ENCODE measurements around the gene GM2A. TPM values are rescaled to one million over a fixed set of nuclear protein-coding genes. Genes with fewer than 3 reads are reported as not detected.

Gene GM2A
- total and polyA plus RNA-seq, 4 donors, result 31.3 to 78.7 (median 38.1) TPM

DNA sequence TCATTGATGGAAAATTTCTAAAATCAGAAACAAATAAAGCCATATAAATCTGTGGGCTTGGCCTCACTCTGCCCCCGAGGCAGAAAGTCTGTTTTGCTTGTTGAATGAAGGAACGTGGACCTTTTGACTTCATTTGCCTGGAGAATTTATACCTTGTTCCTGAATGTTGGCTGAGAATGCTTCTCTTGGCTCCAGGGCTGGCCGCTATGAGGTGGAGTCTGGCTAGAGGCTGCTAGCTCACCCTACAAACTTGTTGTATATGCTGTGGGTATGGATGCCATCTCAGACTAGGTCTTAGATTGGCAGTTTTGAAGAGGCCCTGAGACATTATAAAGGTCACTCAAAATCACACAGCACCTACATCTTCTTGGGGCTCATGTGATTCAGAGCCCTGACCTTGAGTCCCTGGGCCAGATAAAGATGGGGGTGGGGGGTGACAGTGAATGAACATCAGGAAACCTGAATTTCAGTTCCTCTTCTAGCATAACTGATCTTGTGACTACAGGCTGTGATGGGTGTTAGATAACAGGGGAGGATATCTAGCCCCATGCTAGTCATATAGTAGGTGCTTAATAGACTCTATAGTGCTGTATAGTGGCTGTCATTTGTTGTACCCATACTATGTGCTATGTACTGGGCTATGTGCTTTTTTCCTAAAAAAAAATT, 2.8 kb downstream of the GM2A start:
- Histone ChIP-seq H3K9me3 (ENCODE audit: control insufficient read depth in 4 of 4, insufficient read depth in 3 of 4, low read length in 3 of 4) (no peaks in the 10 kb centered on the region), H3K36me3 (ENCODE audit: control insufficient read depth in 4 of 4, insufficient read depth in 4 of 4, low read length in 4 of 4) (peaks cover 0 to 3% (median 1%) of the 10 kb centered on the region in 4 donors), H3K4me3 (no peak overlapping the region), H3K4me1 (ENCODE audit: control insufficient read depth in 5 of 5, insufficient read depth in 5 of 5, low read length in 5 of 5) (peaks cover 6 to 11% (median 7%) of the 10 kb centered on the region in 5 donors), H3K9ac (ENCODE audit: insufficient read depth in 1 of 2, low read length in 2 of 2) (no peak overlapping the region), H3K27ac (ENCODE audit: low read depth in 1 of 2, low read length in 1 of 2) (no peak overlapping the region), H3K27me3 (ENCODE audit: control insufficient read depth in 3 of 3, insufficient read depth in 3 of 3, low read length in 2 of 3) (no peaks in the 10 kb centered on the region)
- DNase-seq, result no peak
- WGBS, 2 donors, result 85 to 94% methylated on average over 3 of the region's 3 CpGs
- ATAC-seq (ENCODE audit: insufficient read depth, low FRiP score), result no peak
- TF ChIP-seq CTCF (IDR thresholded peaks at IDR 0.05; ENCODE audit: control extremely low read depth, extremely low read depth), result no peak

DNA sequence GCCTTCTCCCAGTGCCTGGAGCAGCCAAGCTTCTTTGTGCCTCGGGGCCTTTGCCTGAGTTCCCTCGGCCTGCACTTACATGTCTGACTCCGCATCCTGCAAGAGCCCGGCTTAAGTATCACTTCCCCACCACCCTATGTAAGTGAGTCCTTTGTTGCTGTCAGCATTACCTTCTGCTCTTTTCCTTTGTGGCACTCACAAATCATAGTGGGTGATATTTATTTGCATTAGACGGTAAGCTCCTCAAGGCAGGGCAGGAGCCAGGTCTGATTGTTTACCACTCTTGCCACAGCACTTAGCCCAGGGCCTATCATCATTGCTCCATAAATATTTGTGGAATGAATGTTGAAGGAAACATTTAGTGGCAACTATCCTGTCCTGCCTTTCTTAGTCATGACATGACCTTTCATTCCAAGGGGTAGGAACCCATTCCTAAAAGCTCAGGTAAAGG, 4.8 kb downstream of the GM2A start:
- peaks cover 5 to 11% (median 7%) of the 10 kb centered on the region in 5 donors for H3K4me1 ChIP-seq (ENCODE audit: control insufficient read depth in 5 of 5, insufficient read depth in 5 of 5, low read length in 5 of 5)
- no peaks in the 10 kb centered on the region for H3K9me3 ChIP-seq (ENCODE audit: control insufficient read depth in 4 of 4, insufficient read depth in 3 of 4, low read length in 3 of 4)
- no peak overlapping the region for H3K4me3 ChIP-seq
- WGBS, 2 donors, result 65 to 74% methylated on average over 5 of the region's 5 CpGs
- peaks cover 0 to 7% (median 1%) of the 10 kb centered on the region in 4 donors for H3K36me3 ChIP-seq (ENCODE audit: control insufficient read depth in 4 of 4, insufficient read depth in 4 of 4, low read length in 4 of 4)
- H3K27me3 ChIP-seq (ENCODE audit: control insufficient read depth in 3 of 3, insufficient read depth in 3 of 3, low read length in 2 of 3), result no peaks in the 10 kb centered on the region
- H3K27ac ChIP-seq (ENCODE audit: low read depth in 1 of 2, low read length in 1 of 2), result no peak overlapping the region
- DNase-seq, result no peak
- ATAC-seq (ENCODE audit: insufficient read depth, low FRiP score), result no peak
- TF ChIP-seq CTCF (IDR thresholded peaks at IDR 0.05; ENCODE audit: control extremely low read depth, extremely low read depth), result no peak
- H3K9ac ChIP-seq (ENCODE audit: insufficient read depth in 1 of 2, low read length in 2 of 2), result no peak overlapping the region

GRCh38 chr5:151258201-151258611, 5.2 kb downstream of the GM2A start:
- WGBS, 2 donors, result 56 to 83% methylated on average over 7 of the region's 7 CpGs
- DNase-seq, result no peak
- no peak for TF ChIP-seq CTCF (IDR thresholded peaks at IDR 0.05; ENCODE audit: control extremely low read depth, extremely low read depth)
- H3K4me1 ChIP-seq (ENCODE audit: control insufficient read depth in 5 of 5, insufficient read depth in 5 of 5, low read length in 5 of 5), result peaks cover 5 to 11% (median 7%) of the 10 kb centered on the region in 5 donors
- no peak overlapping the region for H3K9ac ChIP-seq (ENCODE audit: insufficient read depth in 1 of 2, low read length in 2 of 2)
- no peak overlapping the region for H3K4me3 ChIP-seq
- H3K36me3 ChIP-seq (ENCODE audit: control insufficient read depth in 4 of 4, insufficient read depth in 4 of 4, low read length in 4 of 4), result peaks cover 0 to 7% (median 1%) of the 10 kb centered on the region in 4 donors
- no peaks in the 10 kb centered on the region for H3K9me3 ChIP-seq (ENCODE audit: control insufficient read depth in 4 of 4, insufficient read depth in 3 of 4, low read length in 3 of 4)
- H3K27ac ChIP-seq (ENCODE audit: low read depth in 1 of 2, low read length in 1 of 2), result no peak overlapping the region
- H3K27me3 ChIP-seq (ENCODE audit: control insufficient read depth in 3 of 3, insufficient read depth in 3 of 3, low read length in 2 of 3), result no peaks in the 10 kb centered on the region
- ATAC-seq (ENCODE audit: insufficient read depth, low FRiP score), result peak; percentile 30

All from lung (tissue), 12 donors.